ENCODE results near the gene TMEM247. TPM values are rescaled to one million over a fixed set of nuclear protein-coding genes. Genes with fewer than 3 reads are reported as not detected.

TMEM247 gene
- total and polyA plus RNA-seq, 2 of the 8 experiments (the other 6 are each of a cell fraction or from before 2014, with no cell fraction given) = not detected

- TF ChIP-seq EZH2 (IDR thresholded peaks at IDR 0.05; ENCODE audit: low read depth, low read length, severe bottlenecking) = no peak
- no peak for TF ChIP-seq CHD7 (IDR thresholded peaks at IDR 0.05; ENCODE audit: insufficient replicate concordance, low read length)
Observed at GRCh38 chr2:46482490-46482889, 3.1 kb downstream of the TMEM247 start (continued).

Data from H1 (cell line).